K562 (cell line): ENCODE data around the gene EIF1B. TPM values are rescaled to one million over a fixed set of nuclear protein-coding genes. Genes with fewer than 3 reads are reported as not detected.

Experiments
- C11orf30 ChIP-seq: fragments of 450-650 bp; IDR thresholded peaks from 2 replicates; pipeline ENCODE4 v1.6.1; 2016; ENCODE audit warnings: low read depth, mild to moderate bottlenecking
- CBFB ChIP-seq: sonication (generic); formaldehyde crosslinking; IDR thresholded peaks from 2 replicates; pipeline ENCODE4 v1.4.0; 2020; ENCODE audit warnings: mild to moderate bottlenecking, missing genetic modification reagents
- CHD4 ChIP-seq: fragments of 200-600 bp; sonication (generic); IDR thresholded peaks from 3 replicates; pipeline ENCODE4 v1.6.1; 2012; ENCODE audit warnings: low read depth, mild to moderate bottlenecking, mixed read lengths, low read length, inconsistent platforms; ENCODE audit not compliant: insufficient read depth, insufficient replicate concordance, poor library complexity, severe bottlenecking
- CREBBP ChIP-seq: IDR thresholded peaks from one replicate; pipeline ENCODE4 v1.6.1; 2012; ENCODE audit warnings: low read depth, mild to moderate bottlenecking, control low read depth, inconsistent platforms, low read length
- DPF2 ChIP-seq: fragments of 450-650 bp; IDR thresholded peaks from 2 replicates; pipeline ENCODE4 v1.6.1; 2016
- ETV1 ChIP-seq: fragments of 450-650 bp; conservative IDR thresholded peaks from 2 replicates; pipeline ENCODE4 v1.6.1; 2016; ENCODE audit warnings: missing genetic modification characterization, control low read depth, low read depth, missing compliant biosample characterization
- FOXK2 ChIP-seq, 2 experiments: fragments of 450-650 bp; IDR thresholded peaks in 1 of 2; conservative IDR thresholded peaks in 1 of 2; 2 replicates each; pipeline ENCODE4 v1.6.1; 2016; ENCODE audit warnings: low read depth in 2 of 2, mild to moderate bottlenecking in 1 of 2
- GTF2F1 ChIP-seq: IDR thresholded peaks from 2 replicates; pipeline ENCODE4 v1.6.1; 2011; ENCODE audit warnings: low read depth, low read length, improper control_type of control experiment
- HEY1 ChIP-seq: fragments of 250-450 bp; sonication (Bioruptor Pico); IDR thresholded peaks from 2 replicates; pipeline ENCODE4 v1.5.0; 2020; ENCODE audit warnings: mild to moderate bottlenecking, moderate library complexity, borderline replicate concordance
- JUND ChIP-seq, 2 experiments: IDR thresholded peaks; 2 replicates in 1 of 2; 3 replicates in 1 of 2; pipeline ENCODE4 v1.6.1; 2011; ENCODE audit warnings: borderline replicate concordance in 2 of 2, low read depth in 2 of 2, low read length in 2 of 2, improper control_type of control experiment in 1 of 2, missing biosample characterization in 1 of 2, missing genetic modification characterization in 1 of 2, missing genetic modification reagents in 1 of 2
- LARP7 ChIP-seq: fragments of 450-650 bp; IDR thresholded peaks from 2 replicates; pipeline ENCODE4 v1.6.1; 2016
- LEF1 ChIP-seq: fragments of 450-650 bp; IDR thresholded peaks from 2 replicates; pipeline ENCODE4 v1.6.1; 2016; ENCODE audit warnings: mild to moderate bottlenecking
- NFIC ChIP-seq: fragments of 450-650 bp; IDR thresholded peaks from 2 replicates; pipeline ENCODE4 v1.6.1; 2017; ENCODE audit warnings: mild to moderate bottlenecking, inconsistent platforms
- NR2C1 ChIP-seq, 2 experiments: fragments of 450-650 bp; IDR thresholded peaks; 2 replicates each; pipeline ENCODE4 v1.6.1; 2017; ENCODE audit warnings: mild to moderate bottlenecking in 2 of 2, antibody characterized with exemption in 1 of 2, inconsistent platforms in 1 of 2, missing compliant biosample characterization in 1 of 2, missing genetic modification characterization in 1 of 2
- PHB2 ChIP-seq: fragments of 450-650 bp; IDR thresholded peaks from 2 replicates; pipeline ENCODE4 v1.6.1; 2017; ENCODE audit warnings: low read depth
- POLR2H ChIP-seq: IDR thresholded peaks from 2 replicates; pipeline ENCODE4 v1.6.1; 2016; ENCODE audit warnings: missing genetic modification characterization, low read depth, mild to moderate bottlenecking, control low read depth, missing compliant biosample characterization, moderate library complexity
- SP1 ChIP-seq: sonication (generic); formaldehyde crosslinking; IDR thresholded peaks from 2 replicates; pipeline ENCODE4 v1.8.1; 2022; ENCODE audit warnings: mild to moderate bottlenecking, missing genetic modification reagents
- TEAD2 ChIP-seq: fragments of 450-650 bp; IDR thresholded peaks from 2 replicates; pipeline ENCODE4 v1.6.1; 2016; ENCODE audit warnings: missing genetic modification characterization, control low read depth, missing compliant biosample characterization
- WHSC1 ChIP-seq: IDR thresholded peaks from one replicate; pipeline ENCODE4 v1.6.1; 2012; ENCODE audit warnings: low read length, control low read depth, inconsistent platforms
- ZNF212 ChIP-seq: fragments of 450-650 bp; formaldehyde crosslinking; IDR thresholded peaks from 2 replicates; pipeline ENCODE4 v1.4.0; 2020; ENCODE audit warnings: mild to moderate bottlenecking
- ZNF232 ChIP-seq: sonication (generic); formaldehyde crosslinking; IDR thresholded peaks from 2 replicates; pipeline ENCODE4 v1.8.0; 2022; ENCODE audit warnings: mild to moderate bottlenecking, missing genetic modification reagents
- ZNF311 ChIP-seq: fragments of 250-450 bp; sonication (Bioruptor Pico); IDR thresholded peaks from 2 replicates; pipeline ENCODE4 v1.4.0; 2020; ENCODE audit warnings: mild to moderate bottlenecking, moderate library complexity
- ZNF408 ChIP-seq: fragments of 250-450 bp; sonication (Bioruptor Pico); IDR thresholded peaks from 2 replicates; pipeline ENCODE4 v1.4.0; 2020; ENCODE audit warnings: low read depth, mild to moderate bottlenecking, moderate library complexity
- ZNF445 ChIP-seq: fragments of 250-450 bp; sonication (Bioruptor Pico); IDR thresholded peaks from 2 replicates; pipeline ENCODE4 v1.4.0; 2020; ENCODE audit warnings: low read depth, mild to moderate bottlenecking, moderate library complexity
- ZNF766 ChIP-seq: fragments of 200-800 bp; sonication (Bioruptor generic); conservative IDR thresholded peaks from 2 replicates; pipeline ENCODE4 v1.6.1; 2016; ENCODE audit warnings: missing genetic modification characterization, missing compliant biosample characterization
- polyA plus RNA-seq, 8 experiments: library from polyadenylated mRNA; depleted of rRNA in 4 of 8; stranded (reverse) in 5 of 8; unstranded in 3 of 8; fragments of >200 nt; fragmentation: Nextera tagmentation in 2 of 8; fragmentation: Illumina TruSeq in 1 of 8; extraction: Ambion mirVana in 2 of 8; extraction: Trizol in 1 of 8; gene quantifications; 2 replicates each; pipeline versions ENCODE4 v1.2.1 to v1.2.3, GENCODE V29; 2011 to 2014; ENCODE audit warnings: inconsistent platforms in 1 of 8, missing spikeins in 1 of 8
- total RNA-seq, 7 experiments: library from RNA; depleted of rRNA in 6 of 7; stranded (reverse); fragments of >200 nt in 6 of 7; fragmentation: Illumina TruSeq in 2 of 7; extraction: Trizol in 2 of 7; gene quantifications; 2 replicates each; pipeline versions ENCODE4 v1.2.1 to v1.2.3, GENCODE V29; 2011 to 2021; ENCODE audit warnings: low replicate concordance in 1 of 7
- TF ChIP-seq, protein P1 (sequence below): fragments of 450-650 bp; IDR thresholded peaks from 2 replicates; pipeline ENCODE4 v1.6.1; 2016; ENCODE audit warnings: mild to moderate bottlenecking
- TF ChIP-seq, protein P2 (sequence below): sonication (generic); formaldehyde crosslinking; IDR thresholded peaks from 2 replicates; pipeline ENCODE4 v1.8.1; 2023; ENCODE audit warnings: mild to moderate bottlenecking, missing genetic modification reagents

The EIF1B gene
- total and polyA plus RNA-seq, 9 of the 15 experiments (the other 6 are each of a cell fraction or from before 2014, with no cell fraction given), result 18.1 to 184 (median 78.9) TPM

- TF ChIP-seq NR2C1 (IDR thresholded peaks at IDR 0.05), result peak; percentile 68
- peak; percentile 85 for TF ChIP-seq NR2C1 (tag; IDR thresholded peaks at IDR 0.05)
- no peak for TF ChIP-seq WHSC1
- TF ChIP-seq ZNF232 (CRISPR knock-in tag), result 0 out of 2 replicates have a peak, but pooled peaks have one; percentile 41
- peak; percentile 89 for TF ChIP-seq ZNF766 (CRISPR knock-in tag)
- TF ChIP-seq CREBBP, result no peak
- 0 out of 2 replicates have a peak, but pooled peaks have one; percentile 23 for TF ChIP-seq GTF2F1
- TF ChIP-seq PHB2, result no peak
- TF ChIP-seq, protein P1, sequence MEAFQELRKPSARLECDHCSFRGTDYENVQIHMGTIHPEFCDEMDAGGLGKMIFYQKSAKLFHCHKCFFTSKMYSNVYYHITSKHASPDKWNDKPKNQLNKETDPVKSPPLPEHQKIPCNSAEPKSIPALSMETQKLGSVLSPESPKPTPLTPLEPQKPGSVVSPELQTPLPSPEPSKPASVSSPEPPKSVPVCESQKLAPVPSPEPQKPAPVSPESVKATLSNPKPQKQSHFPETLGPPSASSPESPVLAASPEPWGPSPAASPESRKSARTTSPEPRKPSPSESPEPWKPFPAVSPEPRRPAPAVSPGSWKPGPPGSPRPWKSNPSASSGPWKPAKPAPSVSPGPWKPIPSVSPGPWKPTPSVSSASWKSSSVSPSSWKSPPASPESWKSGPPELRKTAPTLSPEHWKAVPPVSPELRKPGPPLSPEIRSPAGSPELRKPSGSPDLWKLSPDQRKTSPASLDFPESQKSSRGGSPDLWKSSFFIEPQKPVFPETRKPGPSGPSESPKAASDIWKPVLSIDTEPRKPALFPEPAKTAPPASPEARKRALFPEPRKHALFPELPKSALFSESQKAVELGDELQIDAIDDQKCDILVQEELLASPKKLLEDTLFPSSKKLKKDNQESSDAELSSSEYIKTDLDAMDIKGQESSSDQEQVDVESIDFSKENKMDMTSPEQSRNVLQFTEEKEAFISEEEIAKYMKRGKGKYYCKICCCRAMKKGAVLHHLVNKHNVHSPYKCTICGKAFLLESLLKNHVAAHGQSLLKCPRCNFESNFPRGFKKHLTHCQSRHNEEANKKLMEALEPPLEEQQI, result peak; percentile 82; the same call in 1 of the 2 replicates
- TF ChIP-seq DPF2, result peak; percentile 94
- no peak for TF ChIP-seq ZNF212 (CRISPR knock-in tag)
- TF ChIP-seq HEY1 (CRISPR knock-in tag), result no peak
- TF ChIP-seq LEF1, result peak; percentile 92
- TF ChIP-seq CHD4, result no peak
- peak; percentile 88 for TF ChIP-seq ETV1 (tag)
- peak; percentile 97 for TF ChIP-seq C11orf30
- TF ChIP-seq ZNF408, result no peak
- TF ChIP-seq JUND (IDR thresholded peaks at IDR 0.05; ENCODE audit: borderline replicate concordance, low read depth, low read length), result peak; percentile 84
- peak; percentile 86; the same call in 2 of the 3 replicates for TF ChIP-seq JUND (tag; IDR thresholded peaks at IDR 0.05; ENCODE audit: borderline replicate concordance, low read depth, low read length)
- TF ChIP-seq NFIC, result 0 out of 2 replicates have a peak, but pooled peaks have one; percentile 22
- TF ChIP-seq TEAD2 (tag), result peak; percentile 55; the same call in 1 of the 2 replicates
- no peak for TF ChIP-seq FOXK2 (conservative IDR thresholded peaks at IDR 0.05 in 1 of 2, IDR thresholded peaks at IDR 0.05 in 1 of 2; ENCODE audit: low read depth in 2 of 2)
- TF ChIP-seq SP1, result no peak
- no peak for TF ChIP-seq CBFB (CRISPR knock-in tag)
- no peak for TF ChIP-seq ZNF445
- peak; percentile 19; the same call in 1 of the 2 replicates for TF ChIP-seq ZNF311 (CRISPR knock-in tag)
- TF ChIP-seq POLR2H (tag), result peak; percentile 86
- TF ChIP-seq LARP7, result no peak
- TF ChIP-seq, protein P2, sequence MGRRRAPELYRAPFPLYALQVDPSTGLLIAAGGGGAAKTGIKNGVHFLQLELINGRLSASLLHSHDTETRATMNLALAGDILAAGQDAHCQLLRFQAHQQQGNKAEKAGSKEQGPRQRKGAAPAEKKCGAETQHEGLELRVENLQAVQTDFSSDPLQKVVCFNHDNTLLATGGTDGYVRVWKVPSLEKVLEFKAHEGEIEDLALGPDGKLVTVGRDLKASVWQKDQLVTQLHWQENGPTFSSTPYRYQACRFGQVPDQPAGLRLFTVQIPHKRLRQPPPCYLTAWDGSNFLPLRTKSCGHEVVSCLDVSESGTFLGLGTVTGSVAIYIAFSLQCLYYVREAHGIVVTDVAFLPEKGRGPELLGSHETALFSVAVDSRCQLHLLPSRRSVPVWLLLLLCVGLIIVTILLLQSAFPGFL (CRISPR knock-in tag), result no peak
These were observed 9.7 kb upstream of the EIF1B start (continued) for GRCh38 chr3:40299721-40300335.
